Measurements from ENCODE around the gene PSMA7. TPM values are rescaled to one million over a fixed set of nuclear protein-coding genes. Genes with fewer than 3 reads are reported as not detected.

PSMA7 gene
- total and polyA plus RNA-seq, 2 of the 8 experiments (the other 6 are each of a cell fraction or from before 2014, with no cell fraction given) = 361 to 648 TPM

GRCh38 chr20:62164879-62165761 lies 21.9 kb upstream of the PSMA7 start (continued):
- no peak for TF ChIP-seq CHD7 (IDR thresholded peaks at IDR 0.05; ENCODE audit: insufficient replicate concordance, low read length)
